ENCODE measurements around the gene DRC1. TPM values are rescaled to one million over a fixed set of nuclear protein-coding genes. Genes with fewer than 3 reads are reported as not detected.
"Not testable (repeated sequence)": the region's sequence is repeated elsewhere in the genome, so short reads cannot be mapped to it uniquely, and the experiment has no call there.

The DRC1 gene
- not detected for polyA plus RNA-seq (ENCODE audit: low read depth in 6 of 6)

- H3K36me3 Mint-ChIP-seq, result peaks cover 0 to 4% of the 10 kb centered on the region in 2 donors
- H3K27me3 Mint-ChIP-seq, result peaks cover under 1 to 11% (median 6%) of the 10 kb centered on the region in 3 donors
- DNase-seq, result no peak
- peaks cover 0 to 2% (median 0%) of the 10 kb centered on the region in 3 donors for H3K4me1 Mint-ChIP-seq
- H3K4me3 Mint-ChIP-seq, result no peak within 1 kb of the TSS
- no peaks in the 10 kb centered on the region for H3K9me3 Mint-ChIP-seq
- H3K27ac Mint-ChIP-seq, result no peak within 1 kb of the TSS
- no peak for ATAC-seq (ENCODE audit: low read depth in 2 of 2)
Measured at GRCh38 chr2:26401739-26402541, at the start of gene DRC1. TSS of gene DRC1 (plus strand) at chr2:26401920. CDS start at chr2:26401990, 70 bp downstream.

DNA sequence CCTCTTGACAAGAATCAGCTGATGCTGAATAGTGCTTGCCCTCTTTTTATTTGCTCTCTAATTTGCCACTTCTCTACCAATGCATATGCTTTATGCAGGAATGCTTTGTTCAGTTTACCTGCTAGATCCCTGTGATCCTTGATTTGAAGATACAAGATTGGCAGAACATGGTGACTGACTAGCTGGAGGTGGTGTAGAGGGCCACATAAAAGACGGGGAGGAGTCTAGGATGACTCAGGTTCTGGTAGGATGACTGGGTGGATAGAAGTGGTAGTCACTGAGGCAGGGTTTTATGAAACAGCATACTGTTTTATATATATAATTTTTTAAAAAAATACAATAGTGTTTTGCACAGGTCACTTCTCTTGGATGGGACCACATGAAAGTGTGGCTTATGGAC is 48.8 kb upstream of the DRC1 start:
- Mint-ChIP-seq H3K9me3 (no peaks in the 10 kb centered on the region), H3K27me3 (no peaks in the 10 kb centered on the region), H3K4me1 (peaks cover 28 to 52% (median 36%) of the 10 kb centered on the region in 3 donors), H3K27ac (no peak overlapping the region), H3K4me3 (no peak overlapping the region), H3K36me3 (no peaks in the 10 kb centered on the region)
- ATAC-seq (ENCODE audit: low read depth in 2 of 2), result no peak
- DNase-seq, result no peak

GRCh38 chr2:26354469-26354868 is 47.3 kb upstream of the DRC1 start:
- not testable (repeated sequence) for H3K4me3 Mint-ChIP-seq; H3K36me3 Mint-ChIP-seq; H3K27me3 Mint-ChIP-seq; DNase-seq; H3K27ac Mint-ChIP-seq; ATAC-seq (ENCODE audit: low read depth in 2 of 2); H3K9me3 Mint-ChIP-seq
- H3K4me1 Mint-ChIP-seq, result peaks cover 35 to 57% (median 36%) of the 10 kb centered on the region in 3 donors

DNA sequence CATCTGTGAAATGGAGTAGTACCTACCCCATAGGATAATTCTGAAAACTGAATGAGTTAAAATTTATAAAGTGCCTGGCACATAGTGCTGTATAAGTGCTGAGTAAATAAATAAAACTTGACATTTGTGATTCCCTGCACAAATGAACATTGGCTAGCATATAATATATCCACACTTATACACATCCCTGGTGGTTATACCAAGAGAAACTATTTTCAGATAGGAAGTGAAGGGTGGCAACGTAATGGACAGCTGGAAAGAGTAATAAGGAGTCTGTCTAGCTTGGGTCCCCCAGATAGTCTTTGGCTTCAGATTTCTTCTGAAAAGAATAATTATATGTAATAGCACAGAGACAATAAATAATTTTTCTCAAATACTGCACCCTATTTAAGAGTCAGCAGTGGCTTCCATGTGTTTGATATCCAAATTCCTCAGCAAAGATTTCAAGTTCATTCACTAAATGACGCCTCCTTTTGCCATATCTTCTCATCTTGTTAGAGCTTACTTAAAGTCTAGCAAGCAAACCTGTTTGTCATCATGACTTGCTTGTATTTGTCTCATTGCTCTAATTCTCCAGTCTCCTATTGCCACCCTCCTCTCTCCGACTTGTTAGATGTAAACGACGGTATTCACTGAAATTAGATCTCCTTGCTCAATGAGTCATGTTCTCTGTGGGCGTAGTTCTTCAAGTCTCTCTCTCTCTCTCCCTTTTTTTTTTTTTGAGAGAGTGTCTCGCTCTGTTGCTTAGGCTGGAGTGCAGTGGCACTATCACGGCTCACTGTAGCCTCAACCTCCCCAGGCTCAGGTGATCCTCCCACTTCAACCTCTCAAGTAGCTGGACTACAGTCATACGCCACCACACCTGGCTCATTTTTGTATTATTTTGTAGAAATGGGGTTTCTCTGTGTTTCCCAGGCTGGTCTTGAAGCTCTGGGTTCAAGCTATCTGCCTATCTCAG is 46.4 kb upstream of the DRC1 start:
- ATAC-seq (ENCODE audit: low read depth in 2 of 2), result no peak
- Mint-ChIP-seq H3K27me3 (no peaks in the 10 kb centered on the region), H3K27ac (peak overlapping the region in 1 of 6 donors; percentile 56), H3K4me3 (no peak overlapping the region), H3K4me1 (peaks cover 37 to 61% (median 40%) of the 10 kb centered on the region in 3 donors), H3K36me3 (no peaks in the 10 kb centered on the region), H3K9me3 (no peaks in the 10 kb centered on the region)
- no peak for DNase-seq

DNA sequence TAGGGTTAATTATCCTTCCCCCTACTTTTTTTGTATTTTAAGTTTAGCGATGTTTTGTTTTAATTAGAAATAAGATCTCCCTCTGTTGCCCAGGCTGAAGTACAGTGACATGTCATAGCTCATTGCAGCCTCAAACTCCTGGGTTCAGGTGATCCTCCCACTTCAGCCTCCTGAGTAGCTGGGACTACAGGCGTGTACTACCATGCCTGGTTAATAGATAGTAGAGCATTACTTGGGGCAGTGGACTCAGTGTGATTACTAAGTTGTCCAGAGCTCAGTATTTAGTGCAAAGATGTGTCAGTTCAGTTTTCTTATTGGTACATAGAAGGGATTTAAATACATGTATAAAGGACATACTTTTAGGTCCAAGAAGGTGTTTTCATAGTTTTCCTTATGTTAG is 45.6 kb upstream of the DRC1 start:
- Mint-ChIP-seq H3K27ac (no peak overlapping the region), H3K36me3 (no peaks in the 10 kb centered on the region), H3K4me3 (no peak overlapping the region), H3K9me3 (no peaks in the 10 kb centered on the region), H3K4me1 (peaks cover 36 to 67% (median 39%) of the 10 kb centered on the region in 3 donors), H3K27me3 (no peaks in the 10 kb centered on the region)
- DNase-seq (no peak), ATAC-seq (ENCODE audit: low read depth in 2 of 2) (no peak)

- Mint-ChIP-seq H3K4me1 (peaks cover 34 to 67% (median 37%) of the 10 kb centered on the region in 3 donors), H3K27ac (peak overlapping the region in 1 of 6 donors; percentile 76), H3K9me3 (no peaks in the 10 kb centered on the region), H3K27me3 (no peaks in the 10 kb centered on the region), H3K36me3 (no peaks in the 10 kb centered on the region), H3K4me3 (no peak overlapping the region)
- DNase-seq (no peak), ATAC-seq (ENCODE audit: low read depth in 2 of 2) (no peak)
Measured at GRCh38 chr2:26356771-26357170, 44.9 kb upstream of the DRC1 start.

GRCh38 chr2:26359886-26360473 is 41.7 kb upstream of the DRC1 start:
- peaks cover 0 to 8% of the 10 kb centered on the region in 2 donors for H3K36me3 Mint-ChIP-seq
- H3K4me3 Mint-ChIP-seq, result no peak overlapping the region
- H3K27ac Mint-ChIP-seq, result peak overlapping the region in 1 of 6 donors; percentile 22
- peaks cover 26 to 57% (median 32%) of the 10 kb centered on the region in 3 donors for H3K4me1 Mint-ChIP-seq
- ATAC-seq (ENCODE audit: low read depth in 2 of 2) (no peak), DNase-seq (no peak)
- no peaks in the 10 kb centered on the region for H3K27me3 Mint-ChIP-seq
- no peaks in the 10 kb centered on the region for H3K9me3 Mint-ChIP-seq

- Mint-ChIP-seq H3K27me3 (no peaks in the 10 kb centered on the region), H3K9me3 (no peaks in the 10 kb centered on the region), H3K4me1 (peaks cover 14 to 34% (median 16%) of the 10 kb centered on the region in 3 donors), H3K27ac (peak overlapping the region in 1 of 6 donors; percentile 29), H3K36me3 (peaks cover 0 to 15% of the 10 kb centered on the region in 2 donors), H3K4me3 (no peak overlapping the region)
- ATAC-seq (ENCODE audit: low read depth in 2 of 2), result no peak
- DNase-seq, result no peak
Measured at GRCh38 chr2:26363323-26363722, 38.4 kb upstream of the DRC1 start.

GRCh38 chr2:26363958-26364357 is 37.8 kb upstream of the DRC1 start:
- ATAC-seq (ENCODE audit: low read depth in 2 of 2) (no peak), DNase-seq (no peak)
- H3K4me3 Mint-ChIP-seq, result no peak overlapping the region
- peaks cover 11 to 34% (median 15%) of the 10 kb centered on the region in 3 donors for H3K4me1 Mint-ChIP-seq
- no peaks in the 10 kb centered on the region for H3K9me3 Mint-ChIP-seq
- H3K27ac Mint-ChIP-seq, result peak overlapping the region in 1 of 6 donors; percentile 37
- H3K27me3 Mint-ChIP-seq, result no peaks in the 10 kb centered on the region
- H3K36me3 Mint-ChIP-seq, result peaks cover 0 to 17% of the 10 kb centered on the region in 2 donors

DNA sequence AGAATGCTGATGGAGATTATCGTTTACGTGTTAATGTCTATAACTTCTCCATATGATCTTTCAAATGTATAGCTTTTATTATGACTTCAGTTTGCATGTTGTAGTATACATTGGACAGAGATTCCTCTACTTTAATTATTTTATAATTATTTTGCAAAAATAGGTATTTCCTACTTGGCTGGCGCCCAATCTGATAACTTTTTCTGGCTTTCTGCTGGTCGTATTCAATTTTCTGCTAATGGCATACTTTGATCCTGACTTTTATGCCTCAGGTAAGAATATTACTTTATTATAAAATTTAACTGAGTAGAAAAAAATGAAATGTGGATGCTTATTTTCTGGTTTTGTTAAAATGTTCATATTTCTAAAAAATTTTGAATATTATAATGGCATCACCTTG is 37.1 kb upstream of the DRC1 start:
- no peak for ATAC-seq (ENCODE audit: low read depth in 2 of 2)
- Mint-ChIP-seq H3K27me3 (no peaks in the 10 kb centered on the region), H3K36me3 (peaks cover 0 to 24% of the 10 kb centered on the region in 2 donors), H3K4me3 (no peak overlapping the region), H3K9me3 (no peaks in the 10 kb centered on the region), H3K27ac (no peak overlapping the region), H3K4me1 (peaks cover 4 to 29% (median 8%) of the 10 kb centered on the region in 3 donors)
- DNase-seq, result no peak

DNA sequence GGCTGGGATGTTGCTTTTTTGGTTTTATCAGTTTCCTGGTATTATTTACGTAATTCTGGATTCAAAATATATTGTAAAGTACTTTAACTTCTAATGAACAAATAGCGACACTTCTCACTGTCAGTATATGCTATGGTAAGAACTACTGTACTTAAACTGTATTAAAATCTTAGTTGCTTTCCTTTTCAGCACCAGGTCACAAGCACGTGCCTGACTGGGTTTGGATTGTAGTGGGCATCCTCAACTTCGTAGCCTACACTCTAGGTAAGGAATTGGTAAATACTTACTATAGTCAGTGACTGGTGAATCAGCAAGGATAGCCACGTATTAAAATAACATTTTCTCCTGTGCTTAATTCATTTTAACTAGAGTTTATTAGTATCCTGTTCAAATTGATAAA is 34.8 kb upstream of the DRC1 start:
- H3K4me1 Mint-ChIP-seq, result peaks cover 0 to 13% (median 6%) of the 10 kb centered on the region in 3 donors
- peaks cover 3 to 24% of the 10 kb centered on the region in 2 donors for H3K36me3 Mint-ChIP-seq
- no peak overlapping the region for H3K4me3 Mint-ChIP-seq
- no peak for DNase-seq
- no peak for ATAC-seq (ENCODE audit: low read depth in 2 of 2)
- H3K27me3 Mint-ChIP-seq, result no peaks in the 10 kb centered on the region
- no peak overlapping the region for H3K27ac Mint-ChIP-seq
- peaks cover 0 to 4% (median 0%) of the 10 kb centered on the region in 7 donors for H3K9me3 Mint-ChIP-seq

- not testable (repeated sequence) for H3K9me3 Mint-ChIP-seq; H3K4me1 Mint-ChIP-seq; DNase-seq; H3K4me3 Mint-ChIP-seq; ATAC-seq (ENCODE audit: low read depth in 2 of 2); H3K27me3 Mint-ChIP-seq
- Mint-ChIP-seq H3K36me3 (peaks cover 20 to 25% of the 10 kb centered on the region in 2 donors), H3K27ac (peak overlapping the region in 1 of 6 donors; percentile 20)
Measured at GRCh38 chr2:26369664-26370063, 32.1 kb upstream of the DRC1 start.

DNA sequence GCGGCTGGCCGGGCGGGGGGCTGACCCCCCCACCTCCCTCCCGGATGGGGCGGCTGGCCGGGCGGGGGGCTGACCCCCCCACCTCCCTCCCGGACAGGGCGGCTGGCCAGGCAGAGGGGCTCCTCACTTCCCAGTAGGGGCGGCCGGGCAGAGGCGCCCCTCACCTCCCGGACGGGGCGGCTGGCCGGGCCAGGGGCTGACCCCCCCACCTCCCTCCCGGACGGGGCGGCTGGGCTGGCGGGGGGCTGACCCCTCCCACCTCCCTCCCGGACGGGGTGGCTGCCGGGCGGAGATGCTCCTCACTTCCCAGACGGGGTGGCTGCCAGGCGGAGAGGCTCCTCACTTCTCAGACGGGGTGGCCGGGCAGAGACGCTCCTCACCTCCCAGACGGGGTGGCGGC is 30.8 kb upstream of the DRC1 start:
- not testable (repeated sequence) for ATAC-seq (ENCODE audit: low read depth in 2 of 2); H3K27ac Mint-ChIP-seq; DNase-seq; H3K27me3 Mint-ChIP-seq; H3K9me3 Mint-ChIP-seq; H3K4me3 Mint-ChIP-seq; H3K4me1 Mint-ChIP-seq
- H3K36me3 Mint-ChIP-seq, result peaks cover 20 to 31% of the 10 kb centered on the region in 2 donors
